ENCODE data around the gene ARHGAP24. TPM values are rescaled to one million over a fixed set of nuclear protein-coding genes. Genes with fewer than 3 reads are reported as not detected.

ARHGAP24 gene
- total and polyA plus RNA-seq, 2 of the 13 experiments (the other 11 are each of a cell fraction or from before 2014, with no cell fraction given) = 0.07 to 0.55 TPM

DNA sequence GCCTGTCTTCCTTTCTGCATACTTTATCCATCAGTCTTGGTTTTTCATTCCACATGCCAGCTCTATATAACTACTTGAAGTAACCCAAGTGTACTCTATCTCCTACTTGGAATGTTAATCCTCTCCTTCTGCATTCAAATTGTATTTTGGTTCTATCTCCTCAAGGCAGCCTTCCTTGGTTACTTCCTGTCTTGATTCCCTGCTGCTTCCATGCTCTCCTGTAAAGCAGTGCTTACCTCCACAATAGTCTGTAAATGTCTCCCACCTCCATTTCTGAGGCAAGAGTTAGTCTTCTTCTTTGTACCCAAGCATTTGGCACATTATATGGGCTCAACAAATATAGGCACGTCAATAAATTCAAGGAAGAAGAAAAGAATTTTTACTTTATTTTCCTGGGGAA, 298.4 kb downstream of the ARHGAP24 start:
- H3K9ac ChIP-seq (ENCODE audit: insufficient read depth, low read depth, low read length) = no peak overlapping the region
- no peak overlapping the region for H3K4me3 ChIP-seq (replicated peaks in 1 of 3; ENCODE audit: insufficient read depth in 1 of 3, low read depth in 2 of 3, low read length in 3 of 3)
- intact Hi-C loops (cut with micrococcal nuclease; ENCODE audit: unreplicated experiment) (no loop called here), in situ Hi-C loops (cut with HindIII; ENCODE audit: extremely low pct_ligation_motif_present, low pct_unique_long_range_greater_than_20kb) (no loop called here)
- H2AFZ ChIP-seq (ENCODE audit: low read length) = no peak overlapping the region
- ChIA-PET CTCF (ENCODE audit: low intra/inter-chr PET ratio, low total read pairs) (no interaction called here), POLR2A (no interaction called here)
- FAIRE-seq (no peak), ATAC-seq (no peak), DNase-seq (ENCODE audit: low spot score) (no peak)
- no peaks in the 10 kb centered on the region for H4K20me1 ChIP-seq (ENCODE audit: insufficient read depth, low read length)
- H3K36me3 ChIP-seq (replicated peaks in 1 of 2; ENCODE audit: control insufficient read depth in 1 of 2, insufficient read depth in 2 of 2, low read length in 2 of 2) = no peaks in the 10 kb centered on the region
- H3K27ac ChIP-seq (ENCODE audit: extremely low read length, insufficient read depth, low read length) = no peak overlapping the region
- H3K9me3 ChIP-seq (ENCODE audit: low read length) = no peaks in the 10 kb centered on the region
- no peaks in the 10 kb centered on the region for H3K27me3 ChIP-seq (ENCODE audit: control insufficient read depth in 1 of 2, insufficient read depth in 2 of 2, low read length in 2 of 2)
- no peaks in the 10 kb centered on the region for H3K79me2 ChIP-seq (ENCODE audit: insufficient read depth, low read length)
- H3K4me2 ChIP-seq (ENCODE audit: low read depth, low read length) = no peak overlapping the region
- TF ChIP-seq ZNF337 (CRISPR knock-in tag; IDR thresholded peaks at IDR 0.05; ENCODE audit: borderline replicate concordance, low read depth) (no peak), SAFB2 (CRISPR knock-in tag; IDR thresholded peaks at IDR 0.05; ENCODE audit: borderline replicate concordance, low read depth) (no peak), ZFP82 (CRISPR knock-in tag; IDR thresholded peaks at IDR 0.05; ENCODE audit: borderline replicate concordance) (no peak), NFE2L1 (CRISPR knock-in tag; IDR thresholded peaks at IDR 0.05; ENCODE audit: borderline replicate concordance) (no peak), SALL1 (CRISPR knock-in tag; IDR thresholded peaks at IDR 0.05) (no peak), POLR2A (IDR thresholded peaks at IDR 0.05; ENCODE audit: insufficient read depth in 1 of 2, low read depth in 2 of 2, low read length in 2 of 2) (no peak)
- BruUV-seq (replicated peaks) = no TSS peak
- WGBS (ENCODE audit: low lambda C conversion rate) = 0% methylated on average over 1 of the region's 1 CpG
- H3K4me1 ChIP-seq (ENCODE audit: insufficient read depth, low read length) = no peaks in the 10 kb centered on the region

GRCh38 chr4:85774000-85774399, 299.1 kb downstream of the ARHGAP24 start:
- Histone ChIP-seq H3K9me3 (ENCODE audit: low read length) (no peaks in the 10 kb centered on the region), H3K36me3 (replicated peaks in 1 of 2; ENCODE audit: control insufficient read depth in 1 of 2, insufficient read depth in 2 of 2, low read length in 2 of 2) (no peaks in the 10 kb centered on the region), H3K27ac (ENCODE audit: extremely low read length, insufficient read depth, low read length) (no peak overlapping the region), H3K4me3 (replicated peaks in 1 of 3; ENCODE audit: insufficient read depth in 1 of 3, low read depth in 2 of 3, low read length in 3 of 3) (no peak overlapping the region), H3K27me3 (ENCODE audit: control insufficient read depth in 1 of 2, insufficient read depth in 2 of 2, low read length in 2 of 2) (no peaks in the 10 kb centered on the region), H3K79me2 (ENCODE audit: insufficient read depth, low read length) (no peaks in the 10 kb centered on the region), H4K20me1 (ENCODE audit: insufficient read depth, low read length) (no peaks in the 10 kb centered on the region), H3K4me1 (ENCODE audit: insufficient read depth, low read length) (no peaks in the 10 kb centered on the region), H3K4me2 (ENCODE audit: low read depth, low read length) (no peak overlapping the region), H3K9ac (ENCODE audit: insufficient read depth, low read depth, low read length) (no peak overlapping the region), H2AFZ (ENCODE audit: low read length) (no peak overlapping the region)
- no TSS peak for BruUV-seq (replicated peaks)
- no peak for FAIRE-seq
- 0% methylated on average over 1 of the region's 1 CpG for WGBS (ENCODE audit: low lambda C conversion rate)
- in situ Hi-C loops (cut with HindIII; ENCODE audit: extremely low pct_ligation_motif_present, low pct_unique_long_range_greater_than_20kb) (no loop called here), intact Hi-C loops (cut with micrococcal nuclease; ENCODE audit: unreplicated experiment) (no loop called here)
- TF ChIP-seq EZH2 (conservative IDR thresholded peaks at IDR 0.05; ENCODE audit: low read depth, low read length) (no peak), ZNF839 (CRISPR knock-in tag; IDR thresholded peaks at IDR 0.05; ENCODE audit: borderline replicate concordance) (no peak), ZNF878 (CRISPR knock-in tag; IDR thresholded peaks at IDR 0.05) (no peak), HNRNPK (IDR thresholded peaks at IDR 0.05; ENCODE audit: low read depth, low read length, poor library complexity, severe bottlenecking) (no peak), SOX5 (CRISPR knock-in tag; IDR thresholded peaks at IDR 0.05; ENCODE audit: borderline replicate concordance) (no peak), CHD2 (IDR thresholded peaks at IDR 0.05; ENCODE audit: low read depth, low read length) (no peak), NFATC3 (CRISPR knock-in tag; IDR thresholded peaks at IDR 0.05) (no peak), AHR (CRISPR knock-in tag; IDR thresholded peaks at IDR 0.05) (no peak), HNRNPL (IDR thresholded peaks at IDR 0.05; ENCODE audit: low read depth, low read length) (no peak), ZNF337 (CRISPR knock-in tag; IDR thresholded peaks at IDR 0.05; ENCODE audit: borderline replicate concordance, low read depth) (no peak), ZNF550 (CRISPR knock-in tag; IDR thresholded peaks at IDR 0.05; ENCODE audit: borderline replicate concordance) (no peak)
- TF ChIP-seq, protein P1, sequence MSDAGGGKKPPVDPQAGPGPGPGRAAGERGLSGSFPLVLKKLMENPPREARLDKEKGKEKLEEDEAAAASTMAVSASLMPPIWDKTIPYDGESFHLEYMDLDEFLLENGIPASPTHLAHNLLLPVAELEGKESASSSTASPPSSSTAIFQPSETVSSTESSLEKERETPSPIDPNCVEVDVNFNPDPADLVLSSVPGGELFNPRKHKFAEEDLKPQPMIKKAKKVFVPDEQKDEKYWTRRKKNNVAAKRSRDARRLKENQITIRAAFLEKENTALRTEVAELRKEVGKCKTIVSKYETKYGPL (CRISPR knock-in tag; IDR thresholded peaks at IDR 0.05) = no peak
- TF ChIP-seq, protein P2, sequence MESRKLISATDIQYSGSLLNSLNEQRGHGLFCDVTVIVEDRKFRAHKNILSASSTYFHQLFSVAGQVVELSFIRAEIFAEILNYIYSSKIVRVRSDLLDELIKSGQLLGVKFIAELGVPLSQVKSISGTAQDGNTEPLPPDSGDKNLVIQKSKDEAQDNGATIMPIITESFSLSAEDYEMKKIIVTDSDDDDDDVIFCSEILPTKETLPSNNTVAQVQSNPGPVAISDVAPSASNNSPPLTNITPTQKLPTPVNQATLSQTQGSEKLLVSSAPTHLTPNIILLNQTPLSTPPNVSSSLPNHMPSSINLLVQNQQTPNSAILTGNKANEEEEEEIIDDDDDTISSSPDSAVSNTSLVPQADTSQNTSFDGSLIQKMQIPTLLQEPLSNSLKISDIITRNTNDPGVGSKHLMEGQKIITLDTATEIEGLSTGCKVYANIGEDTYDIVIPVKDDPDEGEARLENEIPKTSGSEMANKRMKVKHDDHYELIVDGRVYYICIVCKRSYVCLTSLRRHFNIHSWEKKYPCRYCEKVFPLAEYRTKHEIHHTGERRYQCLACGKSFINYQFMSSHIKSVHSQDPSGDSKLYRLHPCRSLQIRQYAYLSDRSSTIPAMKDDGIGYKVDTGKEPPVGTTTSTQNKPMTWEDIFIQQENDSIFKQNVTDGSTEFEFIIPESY (CRISPR knock-in tag; IDR thresholded peaks at IDR 0.05) = no peak
- no peak for ATAC-seq
- CTCF ChIA-PET (ENCODE audit: low intra/inter-chr PET ratio, low total read pairs) = no interaction called here
- no peak for DNase-seq (ENCODE audit: low spot score)
- POLR2A ChIA-PET = no interaction called here

Measured in HepG2 (cell line).